Neural progenitor cell (in vitro differentiated cells): ENCODE results near the gene ALG1. TPM values are rescaled to one million over a fixed set of nuclear protein-coding genes. Genes with fewer than 3 reads are reported as not detected.
"Not testable (repeated sequence)": the region's sequence is repeated elsewhere in the genome, so short reads cannot be mapped to it uniquely, and the experiment has no call there.

Source experiments
- DNase-seq: peaks from one replicate; pipeline ENCODE4 v3.0.0-alpha.2; 2016; ENCODE audit warnings: low spot score
- H2AFZ ChIP-seq: fragments of 200-600 bp; sonication (generic); replicated peaks from 2 replicates; pipeline ENCODE4 v1.6.1; 2016; ENCODE audit warnings: antibody characterized with exemption
- H3F3A ChIP-seq: fragments of 200-600 bp; sonication (generic); 2 replicates; pipeline ENCODE4 v1.6.1; 2016; ENCODE audit warnings: antibody characterized with exemption, low read depth
- H3K27ac ChIP-seq: fragments of 200-600 bp; sonication (generic); 2 replicates; pipeline ENCODE4 v1.5.1; 2016; ENCODE audit warnings: mild to moderate bottlenecking
- H3K27me3 ChIP-seq: fragments of 200-600 bp; sonication (generic); 2 replicates; pipeline ENCODE4 v1.6.1; 2016; ENCODE audit warnings: mild to moderate bottlenecking, moderate library complexity
- H3K36me3 ChIP-seq: fragments of 200-600 bp; sonication (generic); 2 replicates; pipeline ENCODE4 v1.5.1; 2016
- H3K4me1 ChIP-seq: fragments of 200-600 bp; sonication (generic); 2 replicates; pipeline ENCODE4 v1.6.1; 2016; ENCODE audit warnings: mixed run types
- H3K4me2 ChIP-seq: fragments of 200-600 bp; sonication (generic); 2 replicates; pipeline ENCODE4 v1.6.1; 2016
- H3K4me3 ChIP-seq: fragments of 200-600 bp; sonication (generic); 2 replicates; pipeline ENCODE4 v1.5.1; 2016
- H3K79me2 ChIP-seq: fragments of 200-600 bp; sonication (generic); 2 replicates; pipeline ENCODE4 v1.6.1; 2016; ENCODE audit warnings: low read depth
- H3K9ac ChIP-seq: fragments of 200-600 bp; sonication (generic); 2 replicates; pipeline ENCODE4 v1.6.1; 2016
- H3K9me3 ChIP-seq: fragments of 200-600 bp; sonication (generic); 2 replicates; pipeline ENCODE4 v1.5.1; 2016; ENCODE audit warnings: low read depth
- H4K20me1 ChIP-seq: fragments of 200-600 bp; sonication (generic); 2 replicates; pipeline ENCODE4 v1.6.1; 2016; ENCODE audit warnings: low read depth
- H3K27ac Mint-ChIP-seq: 3 replicates; pipeline ENCODE4 v1.8.0; 2021; ENCODE audit warnings: mixed read lengths
- H3K27me3 Mint-ChIP-seq: 2 replicates; pipeline ENCODE4 v1.8.0; 2022; ENCODE audit warnings: low read depth, mild to moderate bottlenecking, inconsistent platforms, moderate library complexity, mixed read lengths; ENCODE audit not compliant: insufficient read depth
- H3K36me3 Mint-ChIP-seq: 3 replicates; pipeline ENCODE4 v1.8.0; 2021; ENCODE audit warnings: mixed read lengths
- H3K4me1 Mint-ChIP-seq: 3 replicates; pipeline ENCODE4 v1.8.0; 2021; ENCODE audit warnings: mixed read lengths
- H3K4me3 Mint-ChIP-seq: 3 replicates; pipeline ENCODE4 v1.8.0; 2021; ENCODE audit warnings: mild to moderate bottlenecking, moderate library complexity, mixed read lengths
- H3K9me3 Mint-ChIP-seq: 3 replicates; pipeline ENCODE4 v1.8.0; 2020; ENCODE audit warnings: mixed read lengths
- CTCF ChIP-seq: fragments of 200-600 bp; sonication (generic); IDR thresholded peaks from 2 replicates; pipeline ENCODE4 v1.5.1; 2017; ENCODE audit warnings: antibody characterized with exemption, mild to moderate bottlenecking
- EZH2 ChIP-seq: fragments of 200-600 bp; sonication (generic); IDR thresholded peaks from 2 replicates; pipeline ENCODE4 v1.6.1; 2017; ENCODE audit warnings: antibody characterized with exemption, mild to moderate bottlenecking, moderate library complexity
- EZH2phosphoT487 ChIP-seq: fragments of 200-600 bp; sonication (generic); IDR thresholded peaks from 2 replicates; pipeline ENCODE4 v1.6.1; 2017; ENCODE audit warnings: antibody characterized with exemption
- total RNA-seq: library from RNA; depleted of rRNA; stranded (reverse); fragments of >200 nt; gene quantifications from 2 replicates; pipeline ENCODE4 v1.2.3, GENCODE V29; 2015; ENCODE audit warnings: low replicate concordance

ALG1 gene
- total RNA-seq, 1 donor from 2014 or later = 6.1 TPM

GRCh38 chr16:5071341-5071680 is 332 bp upstream of the ALG1 start:
- H3F3A ChIP-seq = no peaks in the 10 kb centered on the region
- H3K27me3 ChIP-seq = no peaks in the 10 kb centered on the region
- peak overlapping the region; percentile 83 for H3K4me3 ChIP-seq
- Mint-ChIP-seq H3K4me3 (peak overlapping the region; percentile 94), H3K27ac (no peak overlapping the region), H3K36me3 (peaks cover 3% of the 10 kb centered on the region), H3K9me3 (no peaks in the 10 kb centered on the region), H3K4me1 (peaks cover 11% of the 10 kb centered on the region), H3K27me3 (peaks cover 2% of the 10 kb centered on the region)
- H3K79me2 ChIP-seq = peaks cover 25% of the 10 kb centered on the region
- H2AFZ ChIP-seq = peak overlapping the region; percentile 64
- H3K27ac ChIP-seq = no peak overlapping the region
- no peak overlapping the region for H3K4me2 ChIP-seq
- no peaks in the 10 kb centered on the region for H4K20me1 ChIP-seq
- no peaks in the 10 kb centered on the region for H3K36me3 ChIP-seq
- no peak overlapping the region for H3K9ac ChIP-seq
- DNase-seq = no peak
- no peaks in the 10 kb centered on the region for H3K4me1 ChIP-seq
- H3K9me3 ChIP-seq = no peaks in the 10 kb centered on the region
- TF ChIP-seq EZH2 = no peak
- no peak for TF ChIP-seq EZH2phosphoT487
- TF ChIP-seq CTCF = no peak

DNA sequence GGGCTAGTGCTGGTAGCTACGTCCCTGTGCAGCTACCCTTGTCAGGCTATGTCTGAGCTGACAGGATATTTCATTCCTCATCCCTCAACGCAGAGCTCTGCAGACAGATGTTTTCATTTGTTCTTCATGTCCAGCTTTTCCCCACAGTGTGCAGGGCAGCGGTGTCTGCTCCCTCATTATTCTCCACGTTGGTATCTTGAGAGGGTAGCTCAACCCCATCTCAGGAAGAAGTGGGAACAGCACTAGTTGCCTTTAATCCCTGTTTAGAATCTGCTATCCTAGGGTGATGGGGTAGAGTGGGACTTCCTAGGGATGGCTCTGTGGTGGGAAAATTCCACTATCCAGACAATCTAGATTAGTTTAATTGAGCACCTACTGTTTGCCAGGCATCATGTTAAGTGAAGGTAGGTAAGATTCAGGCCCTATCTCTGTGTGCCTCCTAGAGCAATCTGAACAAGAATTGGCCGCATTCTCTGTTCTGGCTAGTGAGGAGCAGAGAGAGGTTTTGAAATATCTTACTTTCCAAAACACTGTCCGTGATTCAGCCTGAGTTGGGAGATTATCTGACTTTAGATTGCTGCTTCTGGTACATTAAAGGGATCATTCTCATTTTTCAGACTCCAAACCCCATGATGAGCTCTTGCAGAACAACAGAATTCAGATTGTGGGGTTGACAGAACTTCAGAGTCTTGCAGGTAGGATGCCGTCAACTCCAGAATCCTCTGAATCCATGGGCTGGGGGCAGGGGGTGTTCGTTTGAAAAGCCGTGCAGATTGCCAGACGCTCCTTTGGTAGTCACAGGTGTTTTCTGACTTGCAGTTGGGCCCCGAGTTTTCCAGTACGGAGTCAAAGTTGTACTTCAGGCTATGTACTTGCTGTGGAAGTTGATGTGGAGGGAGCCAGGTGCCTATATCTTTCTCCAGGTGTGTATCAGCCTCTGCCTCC is 963 bp downstream of the ALG1 start:
- no peak overlapping the region for H3K27ac Mint-ChIP-seq
- H3F3A ChIP-seq = no peaks in the 10 kb centered on the region
- peak overlapping the region; percentile 94 for H3K4me3 Mint-ChIP-seq
- H3K4me2 ChIP-seq = peak overlapping the region; percentile 95
- H3K79me2 ChIP-seq = peaks cover 25% of the 10 kb centered on the region
- TF ChIP-seq CTCF (no peak), EZH2phosphoT487 (no peak), EZH2 (no peak)
- H4K20me1 ChIP-seq = no peaks in the 10 kb centered on the region
- no peaks in the 10 kb centered on the region for H3K4me1 ChIP-seq
- peaks cover 3% of the 10 kb centered on the region for H3K36me3 Mint-ChIP-seq
- no peaks in the 10 kb centered on the region for H3K9me3 Mint-ChIP-seq
- peaks cover 11% of the 10 kb centered on the region for H3K4me1 Mint-ChIP-seq
- peaks cover 2% of the 10 kb centered on the region for H3K27me3 Mint-ChIP-seq
- H3K4me3 ChIP-seq = peak overlapping the region; percentile 83
- peak overlapping the region; percentile 66 for H3K9ac ChIP-seq
- no peaks in the 10 kb centered on the region for H3K9me3 ChIP-seq
- DNase-seq = no peak
- no peak overlapping the region for H3K27ac ChIP-seq
- no peaks in the 10 kb centered on the region for H3K27me3 ChIP-seq
- H3K36me3 ChIP-seq = no peaks in the 10 kb centered on the region
- peak overlapping the region; percentile 97 for H2AFZ ChIP-seq

DNA sequence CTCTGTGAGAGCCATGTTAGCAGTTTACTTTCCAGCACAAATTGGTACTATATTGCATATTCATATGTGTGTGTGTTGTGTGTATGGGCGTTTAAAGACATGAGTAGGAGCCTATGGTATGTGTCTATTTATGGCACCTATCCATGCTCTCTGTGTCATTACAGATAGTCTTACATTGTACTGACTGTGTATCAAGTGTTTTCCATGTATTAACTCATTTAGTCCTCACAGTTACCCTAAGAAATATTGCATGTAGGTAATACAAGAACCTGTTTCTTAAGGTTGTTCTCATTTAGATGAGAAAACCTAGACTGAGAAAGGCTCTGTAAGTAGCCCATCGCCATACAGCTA is 1.6 kb downstream of the ALG1 start:
- DNase-seq = no peak
- Histone ChIP-seq H2AFZ (no peak overlapping the region), H3K4me1 (no peaks in the 10 kb centered on the region), H3F3A (no peaks in the 10 kb centered on the region), H3K4me2 (no peak overlapping the region), H3K27ac (no peak overlapping the region), H4K20me1 (no peaks in the 10 kb centered on the region), H3K9me3 (no peaks in the 10 kb centered on the region), H3K79me2 (peaks cover 25% of the 10 kb centered on the region), H3K27me3 (no peaks in the 10 kb centered on the region), H3K4me3 (no peak overlapping the region), H3K9ac (no peak overlapping the region), H3K36me3 (no peaks in the 10 kb centered on the region)
- peaks cover 11% of the 10 kb centered on the region for H3K4me1 Mint-ChIP-seq
- no peak for TF ChIP-seq CTCF
- TF ChIP-seq EZH2 = no peak
- no peak for TF ChIP-seq EZH2phosphoT487
- H3K4me3 Mint-ChIP-seq = peak overlapping the region; percentile 94
- H3K27ac Mint-ChIP-seq = no peak overlapping the region
- H3K9me3 Mint-ChIP-seq = no peaks in the 10 kb centered on the region
- H3K27me3 Mint-ChIP-seq = peaks cover 2% of the 10 kb centered on the region
- peaks cover 3% of the 10 kb centered on the region for H3K36me3 Mint-ChIP-seq

- not testable (repeated sequence) for DNase-seq, H3K4me3 ChIP-seq, H3K27ac Mint-ChIP-seq, H3F3A ChIP-seq, H3K9me3 ChIP-seq, H3K4me3 Mint-ChIP-seq, H3K36me3 ChIP-seq, H3K9me3 Mint-ChIP-seq, H3K4me2 ChIP-seq, H4K20me1 ChIP-seq, H2AFZ ChIP-seq, H3K27ac ChIP-seq, H3K27me3 Mint-ChIP-seq, H3K36me3 Mint-ChIP-seq, H3K9ac ChIP-seq, H3K4me1 ChIP-seq, H3K27me3 ChIP-seq
- peaks cover 25% of the 10 kb centered on the region for H3K79me2 ChIP-seq
- peaks cover 11% of the 10 kb centered on the region for H3K4me1 Mint-ChIP-seq
Measured at GRCh38 chr16:5073771-5074170, 2.1 kb downstream of the ALG1 start.
